Smooth muscle cell of the brain vasculature (primary cell): ENCODE data around the gene DDX5.
"Not testable (repeated sequence)": the region's sequence is repeated elsewhere in the genome, so short reads cannot be mapped to it uniquely, and the experiment has no call there.

Experiments used
- DNase-seq: peaks from one replicate; pipeline ENCODE4 v3.0.0-alpha.2; 2012; ENCODE audit warnings: low read depth, low spot score

Gene DDX5

DNA sequence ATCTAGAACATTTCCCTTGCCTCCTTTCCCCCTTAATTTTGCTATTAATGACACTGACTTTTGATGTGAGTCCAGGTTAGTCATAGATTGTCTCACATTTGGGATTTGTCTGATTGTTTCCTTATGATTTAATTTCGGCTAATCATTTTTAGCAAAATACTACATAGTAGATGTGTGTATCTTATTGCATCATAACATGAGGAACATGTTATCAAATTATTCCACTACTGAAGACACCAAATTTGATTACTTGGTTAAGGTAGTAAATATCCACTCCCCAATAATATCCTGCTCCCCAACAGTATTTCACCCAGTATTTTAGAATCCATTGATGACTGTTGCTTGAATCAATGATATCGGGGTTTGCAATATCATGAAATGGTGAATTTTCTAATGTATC lies 12.0 kb downstream of the DDX5 start:
- no peak for DNase-seq

DNA sequence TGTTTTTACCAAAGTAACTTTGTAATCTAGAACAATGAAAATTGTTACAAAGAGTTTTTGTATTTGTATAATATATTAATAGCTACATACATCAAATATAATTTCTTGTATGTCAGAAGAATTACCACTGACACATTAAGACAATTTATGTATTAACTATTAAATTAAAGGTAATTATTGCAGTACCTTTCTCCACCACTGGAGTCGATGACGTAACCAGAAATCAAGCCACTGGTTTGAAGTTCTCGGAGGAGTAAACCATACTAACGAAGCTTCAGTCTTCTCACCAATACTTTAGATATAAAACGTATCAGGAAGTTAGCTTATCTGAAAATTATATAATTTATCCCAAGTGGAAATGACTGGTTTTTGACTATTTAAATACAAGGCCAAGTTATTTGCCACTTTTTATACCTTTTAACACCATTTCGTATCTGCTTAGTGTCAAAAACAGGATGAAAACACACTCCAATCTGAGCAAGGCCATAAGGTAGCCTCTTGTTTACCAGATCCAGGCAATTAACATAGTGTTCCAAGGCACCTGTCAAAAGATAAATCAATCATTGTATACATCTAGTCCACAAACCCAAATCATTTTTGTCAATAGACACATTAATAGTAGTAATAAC lies 13.5 kb downstream of the DDX5 start:
- DNase-seq: no peak

DNA sequence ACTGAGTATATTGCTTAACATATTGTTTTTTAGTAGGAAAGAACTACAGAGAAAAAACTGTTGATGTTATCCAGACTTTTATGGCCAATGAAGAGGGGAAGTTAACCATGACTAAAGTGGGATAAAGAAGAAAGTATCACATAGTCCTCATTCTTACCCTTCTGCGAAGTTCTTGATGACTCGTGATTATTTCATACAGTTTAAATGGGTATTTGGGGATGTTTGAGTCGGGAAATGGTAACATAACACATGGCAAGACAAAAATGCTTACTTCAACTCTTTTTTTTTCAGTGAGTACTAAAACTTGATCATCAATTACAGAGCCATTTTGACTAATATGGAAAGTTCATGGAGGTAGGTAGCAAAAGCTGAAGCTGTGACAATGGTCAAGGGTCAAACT lies 14.1 kb downstream of the DDX5 start:
- no peak for DNase-seq

DNA sequence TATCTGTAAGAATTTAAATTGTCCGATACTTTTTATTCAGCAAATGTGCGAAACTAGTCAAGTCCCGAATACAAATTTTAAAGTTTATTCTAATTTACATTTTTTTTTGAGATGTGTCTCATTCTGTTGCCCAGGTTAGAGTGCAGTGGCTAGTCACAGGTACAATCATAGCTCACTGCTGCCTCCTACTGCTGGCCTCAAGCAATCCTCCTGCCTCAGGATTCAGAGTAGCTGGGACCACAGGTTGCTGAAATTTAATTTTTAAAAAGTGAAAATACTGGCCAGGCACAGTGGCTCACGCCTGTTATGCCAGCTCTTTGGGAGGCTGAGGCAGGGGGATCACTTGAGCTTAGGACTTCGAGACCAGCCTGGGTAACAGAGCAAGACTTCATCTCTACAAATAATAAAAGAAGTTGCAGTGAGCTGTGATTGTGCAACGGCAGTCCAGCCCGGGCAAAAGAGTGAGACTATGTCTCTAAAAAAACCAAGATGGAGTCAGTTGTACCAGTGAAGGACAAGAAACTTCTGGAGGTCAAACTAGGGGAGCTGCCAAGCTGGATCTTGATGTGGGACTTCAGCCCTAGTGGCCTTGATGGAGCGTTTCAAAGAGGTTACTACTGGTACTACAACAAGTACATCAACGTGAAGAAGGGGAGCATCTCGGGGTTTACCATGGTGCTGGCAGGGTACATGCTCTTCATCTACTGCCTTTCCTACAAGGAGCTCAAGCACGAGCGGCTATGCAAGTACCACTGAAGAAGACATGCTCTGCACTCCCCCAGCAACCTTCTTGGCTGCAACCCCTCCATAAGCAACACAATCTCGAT lies 14.8 kb downstream of the DDX5 start:
- DNase-seq: no peak

DNA sequence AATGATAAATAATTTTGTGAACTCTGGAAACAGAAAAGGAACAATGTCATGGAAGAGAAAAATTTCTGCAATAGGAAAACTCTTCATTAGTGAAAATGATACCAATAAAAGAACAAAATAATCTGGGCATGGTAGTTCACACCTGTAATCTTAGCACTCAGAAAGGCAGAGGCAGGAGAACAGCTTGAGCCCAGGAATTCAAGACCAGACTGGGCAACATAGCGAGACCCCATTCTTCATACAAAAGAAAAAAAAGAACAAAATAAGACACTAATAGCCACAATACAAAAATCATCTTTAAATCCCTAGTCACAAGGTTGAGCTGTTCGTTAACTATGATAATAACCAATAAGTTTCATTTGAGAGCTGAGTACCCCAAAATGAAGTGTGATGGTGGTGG lies 17.8 kb downstream of the DDX5 start:
- DNase-seq: no peak

DNA sequence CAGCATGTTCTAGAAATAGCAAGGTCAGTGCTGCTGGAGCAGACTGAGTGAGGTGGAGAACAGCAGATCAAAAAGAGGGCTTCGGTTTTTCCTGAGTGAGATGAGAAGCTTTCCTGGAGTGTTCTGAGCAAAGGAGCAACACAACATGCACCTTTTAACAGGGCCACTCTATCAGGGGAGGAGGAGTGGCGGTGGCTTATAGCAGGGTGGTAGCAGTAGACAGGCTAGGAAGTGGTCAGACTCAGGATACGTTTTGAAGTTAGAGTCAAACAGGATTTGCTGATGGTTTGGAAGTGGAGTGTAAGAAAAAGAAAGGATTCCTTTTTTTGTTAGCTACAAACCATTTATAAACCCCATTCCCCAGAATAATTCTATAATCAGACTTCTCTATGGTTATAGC lies 21.7 kb downstream of the DDX5 start:
- no peak for DNase-seq

DNA sequence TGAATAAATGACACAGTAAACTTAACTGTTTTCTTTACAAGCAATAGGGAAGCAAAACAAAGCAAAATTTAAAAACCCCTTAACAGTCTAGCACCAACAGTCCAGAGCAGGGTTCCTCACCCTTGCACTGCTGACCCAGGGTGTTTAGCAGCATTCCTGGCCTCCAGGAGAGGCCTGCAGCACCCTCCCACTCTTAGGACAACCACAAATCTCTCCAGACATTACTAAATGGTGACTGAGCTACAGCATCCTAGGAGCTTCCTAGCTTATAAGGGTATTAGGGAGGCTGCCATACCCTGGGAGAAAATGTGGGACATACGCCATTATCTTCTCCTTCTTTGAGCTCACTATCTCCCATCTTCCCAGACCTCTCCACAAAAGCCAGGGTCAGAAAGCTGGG lies 25.1 kb downstream of the DDX5 start:
- no peak for DNase-seq

DNA sequence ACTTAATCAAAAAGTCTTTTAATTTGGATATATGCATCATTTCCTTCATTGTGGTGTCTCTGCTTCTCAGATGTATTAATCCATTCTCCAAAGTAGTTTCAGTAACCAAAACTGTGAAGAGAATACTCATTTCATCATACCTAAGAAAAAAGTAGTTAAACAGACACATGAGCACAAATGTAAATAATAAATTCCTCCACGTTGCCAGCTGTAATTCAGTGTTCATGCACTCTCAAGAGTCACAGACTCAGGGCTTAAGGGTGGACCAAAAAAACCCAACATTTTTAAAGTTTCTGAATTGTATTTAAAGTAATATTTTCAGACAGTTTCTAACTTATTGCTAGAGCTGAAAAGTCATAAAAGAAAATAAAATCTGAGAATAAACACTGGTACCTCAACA lies 28.2 kb downstream of the DDX5 start:
- DNase-seq: no peak

DNA sequence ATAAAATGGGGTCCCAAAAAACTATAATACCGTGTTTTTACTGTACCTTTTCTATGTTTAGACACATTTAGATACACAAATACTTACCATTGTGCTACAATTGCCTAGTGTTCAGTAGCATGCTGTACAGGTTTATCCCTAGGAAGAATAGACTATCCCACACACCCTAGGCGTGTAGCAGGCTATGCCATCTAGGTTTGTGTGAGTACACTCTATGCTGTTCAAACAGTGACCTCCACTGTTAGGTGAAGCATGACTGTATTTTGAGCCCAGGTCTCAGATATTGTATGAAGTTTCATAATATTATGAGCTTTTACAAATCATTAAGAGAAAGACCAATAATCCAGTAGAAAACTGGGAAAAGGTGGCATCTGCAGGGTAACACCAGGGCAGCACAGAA lies 33.5 kb downstream of the DDX5 start:
- DNase-seq: no peak

DNA sequence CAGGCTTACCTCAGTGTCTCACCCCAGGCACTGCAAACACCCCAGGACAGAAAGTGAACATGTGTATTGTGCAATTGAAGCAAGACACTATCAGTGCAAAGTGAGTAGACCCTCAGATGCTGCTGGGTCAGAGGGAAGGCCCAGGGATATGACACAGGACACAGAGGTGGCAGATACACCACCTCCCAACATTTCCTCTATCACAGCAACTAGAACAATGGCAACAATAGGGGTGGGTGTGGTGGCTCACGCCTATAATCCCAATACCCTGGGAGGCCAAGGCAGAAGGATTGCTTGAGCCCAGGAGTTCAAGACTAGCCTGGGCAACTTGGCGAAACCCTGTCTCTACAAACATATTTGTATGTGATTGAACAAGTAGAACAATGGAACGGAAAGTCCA lies 34.6 kb downstream of the DDX5 start:
- no peak for DNase-seq

DNA sequence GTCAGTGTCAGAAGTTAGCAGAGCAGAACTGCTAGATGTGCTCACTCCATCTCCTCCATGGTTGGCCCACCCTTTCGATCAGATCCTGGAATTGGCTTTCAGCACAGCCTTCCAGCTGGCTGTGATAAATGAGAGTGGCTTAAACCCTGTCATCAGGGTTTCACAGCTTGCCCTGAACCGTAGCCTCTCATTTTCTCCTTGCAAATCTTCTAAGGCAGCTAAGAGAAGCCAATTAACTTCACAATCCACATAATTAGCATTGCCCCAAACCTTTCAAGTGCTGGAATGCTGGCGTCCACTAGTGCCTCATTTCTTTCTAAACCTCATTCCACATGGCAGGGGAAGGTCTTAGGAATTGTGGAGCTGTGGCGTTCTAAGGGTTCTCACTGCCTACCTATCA lies 35.5 kb downstream of the DDX5 start:
- no peak for DNase-seq

DNA sequence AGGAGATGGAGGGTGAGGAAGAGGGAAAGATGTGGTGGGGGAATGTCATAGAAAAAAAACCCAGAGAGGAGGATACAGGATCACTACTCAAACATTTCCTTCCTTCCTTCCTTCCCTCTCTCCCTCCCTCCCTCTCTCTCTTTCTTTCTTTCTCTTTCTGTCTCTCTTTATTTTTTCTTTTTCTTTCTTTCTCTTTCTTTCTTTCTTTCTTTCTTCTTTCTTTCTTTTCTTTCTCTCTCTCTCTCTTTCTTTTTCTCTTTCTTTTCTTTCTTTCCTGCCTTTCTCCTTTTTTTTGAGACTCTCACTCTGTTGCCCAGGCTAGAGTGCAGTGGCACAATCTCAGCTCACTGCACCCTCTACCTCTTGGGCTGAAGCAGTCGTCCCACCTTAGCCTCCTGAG lies 39.3 kb downstream of the DDX5 start:
- DNase-seq: not testable (repeated sequence)

DNA sequence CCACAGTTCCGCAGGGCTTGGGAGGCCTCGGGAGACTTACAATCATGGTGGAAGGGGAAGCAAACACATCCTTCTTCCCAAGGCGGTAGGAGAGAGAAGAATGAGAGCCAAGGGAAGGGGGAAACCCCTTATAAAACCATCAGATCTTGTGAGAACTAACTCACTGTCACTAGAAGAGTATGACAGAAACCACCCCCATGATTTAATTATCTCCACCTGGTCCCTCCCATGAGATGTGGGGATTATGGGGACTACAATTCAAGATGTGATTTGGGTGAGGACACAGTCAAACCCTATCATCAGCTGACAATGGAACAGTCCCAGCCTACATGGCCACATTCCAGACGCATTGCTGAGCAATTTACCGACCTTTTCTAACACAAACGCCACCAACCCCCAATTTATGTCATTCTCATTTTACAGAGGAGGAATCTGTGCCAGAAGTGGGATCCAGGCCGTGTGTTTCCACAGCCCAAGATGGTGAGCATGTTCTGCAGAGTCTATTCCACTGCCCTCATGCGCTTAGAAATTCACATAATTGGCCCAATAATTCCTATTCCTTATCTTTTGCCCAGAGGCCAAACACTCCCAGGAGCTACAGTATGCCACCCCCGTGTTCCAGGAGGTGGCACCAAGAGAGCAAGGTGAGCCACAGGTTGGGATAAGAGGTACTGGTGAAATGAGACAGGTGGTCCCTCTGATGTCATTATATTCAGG lies 39.9 kb downstream of the DDX5 start:
- DNase-seq: no peak

DNA sequence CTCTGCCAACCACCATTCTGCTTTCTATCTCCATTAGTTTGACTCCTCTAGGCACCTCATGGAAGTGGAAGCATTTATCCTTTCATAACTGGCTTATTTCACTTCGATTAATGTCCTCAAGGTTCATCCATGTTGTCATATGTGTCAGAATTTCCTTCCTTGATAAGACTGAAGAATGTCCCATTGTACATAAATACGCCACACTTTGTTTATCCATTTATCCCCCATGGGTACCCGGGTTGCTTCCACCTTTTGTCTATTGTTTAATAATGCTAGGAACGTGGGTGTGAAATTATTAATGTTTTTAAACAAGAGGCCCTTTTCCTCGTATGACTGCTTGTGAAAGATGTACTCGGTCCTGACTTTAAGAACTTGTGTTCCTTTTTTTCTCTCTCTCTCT lies 44.3 kb downstream of the DDX5 start:
- no peak for DNase-seq

DNA sequence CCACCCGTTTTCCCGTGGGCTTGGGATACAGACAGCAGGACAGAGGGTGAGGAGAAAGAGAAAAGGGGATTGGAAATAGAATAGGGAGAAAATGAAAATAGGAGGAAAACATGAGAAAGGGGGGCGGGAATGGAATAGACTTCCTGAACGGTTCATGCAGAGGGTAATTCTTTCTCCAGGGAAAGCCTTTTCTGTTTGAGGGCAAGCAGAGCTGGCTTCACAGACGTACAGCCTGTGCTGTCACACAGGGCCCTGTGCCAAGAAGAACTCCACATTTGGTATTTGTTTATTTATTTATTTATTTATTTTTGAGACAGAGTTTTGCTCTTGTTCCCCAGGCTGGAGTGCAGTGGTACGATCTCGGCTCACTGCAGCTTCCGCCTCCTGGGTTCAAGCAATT lies 45.1 kb downstream of the DDX5 start:
- DNase-seq: no peak

DNA sequence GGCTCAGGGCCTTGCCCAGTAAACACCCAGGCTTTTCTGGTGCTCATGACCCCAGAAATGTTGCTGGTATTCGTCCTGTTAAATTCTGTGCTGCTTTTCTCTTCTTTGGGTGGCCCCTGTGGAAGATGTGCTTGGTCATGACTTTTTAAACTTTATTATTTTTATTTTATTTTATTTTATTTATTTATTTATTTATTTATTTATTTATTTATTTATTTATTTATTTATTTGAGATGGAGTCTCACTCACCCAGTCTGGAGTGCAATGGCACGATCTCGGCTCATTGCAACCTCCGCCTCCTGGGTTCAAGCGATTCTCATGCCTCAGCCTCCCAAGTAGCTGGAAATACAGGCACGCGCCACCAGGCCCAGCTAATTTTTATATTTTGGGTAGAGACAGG lies 46.3 kb downstream of the DDX5 start:
- DNase-seq: not testable (repeated sequence)

DNA sequence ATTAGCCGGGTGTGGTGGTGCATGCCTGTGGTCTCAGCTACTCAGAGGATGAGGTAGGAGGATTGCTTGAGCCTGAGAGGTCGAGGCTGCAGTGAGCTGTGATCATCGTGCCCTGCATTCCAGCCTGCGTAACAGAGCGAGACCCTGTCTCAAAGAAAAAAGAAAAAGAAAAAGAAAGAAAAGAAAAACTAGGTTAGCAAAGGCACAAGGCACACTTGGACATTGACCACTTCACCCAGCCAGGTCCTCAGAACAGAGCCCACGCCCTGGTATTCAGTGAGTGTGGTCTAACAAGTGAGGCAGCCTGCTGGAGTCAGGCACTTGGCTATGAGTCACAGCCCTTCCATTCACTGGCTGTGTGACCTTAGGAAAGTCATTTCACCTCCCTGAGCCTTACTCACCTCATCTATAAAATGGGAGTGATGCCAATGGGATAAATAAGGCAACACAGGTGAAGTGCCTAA lies 46.8 kb downstream of the DDX5 start:
- no peak for DNase-seq

DNA sequence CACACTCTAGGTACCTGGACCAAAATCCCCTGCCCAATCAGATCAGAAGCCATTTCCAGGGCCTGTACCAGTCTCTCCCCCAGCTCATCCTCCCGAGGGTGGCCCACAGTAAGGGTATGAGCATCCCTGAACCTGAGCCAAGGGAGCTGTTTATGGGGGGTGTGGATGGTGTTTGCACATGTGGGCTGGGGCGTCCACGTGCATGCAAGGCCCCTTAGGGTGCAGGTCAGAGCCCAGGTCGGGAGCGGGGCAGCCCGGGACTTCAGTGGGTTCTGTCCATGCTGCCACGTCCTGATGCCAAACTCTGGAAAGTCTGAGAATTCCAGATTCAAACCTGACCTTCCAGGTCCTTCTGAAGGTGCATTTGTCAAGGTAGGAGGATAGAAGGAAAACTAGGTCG lies 47.3 kb downstream of the DDX5 start:
- no peak for DNase-seq

DNA sequence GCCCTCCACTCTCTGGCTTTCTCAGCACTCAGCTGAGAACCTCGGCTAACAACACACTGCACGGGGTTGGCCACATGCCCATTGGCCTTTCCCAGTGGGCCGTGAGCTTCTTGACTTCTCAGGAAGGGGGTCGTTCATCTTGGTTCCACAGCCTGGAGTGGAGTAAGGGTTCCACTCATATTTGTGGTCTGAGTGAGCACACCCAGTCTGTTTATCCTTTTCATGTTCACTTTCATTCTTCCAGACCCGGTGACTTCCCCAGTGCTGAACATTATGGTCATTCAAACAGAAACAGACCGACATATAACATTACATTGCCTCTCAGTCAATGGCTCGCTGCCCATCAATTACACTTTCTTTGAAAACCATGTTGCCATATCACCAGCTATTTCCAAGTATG lies 48.9 kb downstream of the DDX5 start:
- peak; percentile 76 for DNase-seq

DNA sequence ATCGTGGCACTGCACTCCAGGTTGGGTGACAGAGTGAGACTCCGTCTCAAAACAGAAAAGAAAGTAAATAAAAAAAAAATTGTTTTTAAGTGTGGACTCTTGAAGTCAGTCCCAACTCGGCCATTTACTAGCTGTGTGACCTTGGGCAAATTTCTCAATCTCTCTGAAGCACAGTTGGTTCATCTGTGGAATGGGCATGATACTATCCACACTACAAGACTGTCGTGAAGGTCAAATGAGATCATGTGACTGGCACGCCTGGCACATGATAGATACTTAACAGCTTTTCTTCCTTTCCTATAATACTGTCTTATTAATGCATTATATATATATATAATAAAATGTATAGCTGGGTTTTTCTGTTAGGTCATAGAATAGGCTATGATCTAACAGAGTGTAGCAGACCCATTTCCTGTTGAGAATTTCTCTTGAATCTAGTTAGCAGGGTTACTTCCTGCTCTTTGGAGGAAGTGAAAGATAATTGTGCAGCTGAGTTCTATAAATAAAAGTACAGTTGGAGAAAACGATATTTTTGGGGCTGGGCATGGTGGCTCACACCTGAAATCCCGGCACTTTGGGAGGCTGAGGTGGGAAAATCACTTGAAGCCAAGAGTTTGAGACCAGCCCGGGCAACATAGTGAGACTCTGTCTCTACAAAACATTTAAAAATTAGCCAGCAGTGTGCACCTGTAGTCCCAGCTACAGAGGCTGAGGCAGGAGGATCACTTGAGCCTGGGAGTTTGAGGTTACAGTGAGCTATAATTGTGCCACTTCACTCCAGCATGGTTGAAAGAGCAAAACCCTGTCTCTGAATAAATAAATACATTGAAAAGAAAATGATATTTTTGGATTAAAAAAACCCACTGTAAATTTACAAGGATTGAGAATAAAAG lies 49.9 kb downstream of the DDX5 start:
- no peak for DNase-seq

DNA sequence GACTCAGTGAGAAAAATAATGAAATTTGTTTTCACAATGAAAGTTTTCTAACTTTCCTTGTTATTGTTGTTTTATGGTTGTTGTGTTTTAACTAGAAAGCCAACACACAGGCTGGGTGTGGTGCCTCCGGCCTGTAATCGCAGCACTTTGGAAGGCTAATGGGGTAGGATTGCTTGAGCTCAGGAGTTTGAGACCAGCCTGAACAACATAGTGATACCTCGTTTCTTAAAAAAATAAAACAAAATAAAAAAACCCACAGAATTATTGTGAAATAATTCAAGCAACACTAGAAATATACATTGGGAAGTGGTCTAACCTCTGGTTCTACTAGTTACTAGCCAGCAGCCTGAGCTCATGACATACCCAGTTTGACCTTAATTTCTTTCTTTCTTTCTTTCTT lies 56.5 kb downstream of the DDX5 start:
- no peak for DNase-seq
